H9 (cell line): ENCODE data around the gene SREK1IP1. TPM values are rescaled to one million over a fixed set of nuclear protein-coding genes. Genes with fewer than 3 reads are reported as not detected.

Source experiments
- DNase-seq: peaks from one replicate; pipeline ENCODE4 v3.0.0-alpha.2; 2017
- H2AFZ ChIP-seq: one replicate; pipeline ENCODE4 v1.6.1; 2013; ENCODE audit warnings: mild to moderate bottlenecking, low read length, control low read depth, moderate library complexity
- H2AK5ac ChIP-seq: 2 replicates; pipeline ENCODE4 v1.6.1; 2013; ENCODE audit warnings: low read length, control low read depth, mixed read lengths; ENCODE audit not compliant: insufficient read length
- H2BK120ac ChIP-seq: one replicate; pipeline ENCODE4 v1.6.1; 2013; ENCODE audit warnings: low read depth, mild to moderate bottlenecking, low read length, control low read depth, inconsistent platforms; ENCODE audit not compliant: poor library complexity, severe bottlenecking
- H2BK12ac ChIP-seq: 2 replicates; pipeline ENCODE4 v1.6.1; 2013; ENCODE audit warnings: low read length, control low read depth, mixed read lengths, low read depth; ENCODE audit not compliant: insufficient read length
- H2BK15ac ChIP-seq: 2 replicates; pipeline ENCODE4 v1.6.1; 2013; ENCODE audit warnings: low read depth, low read length, control low read depth
- H2BK20ac ChIP-seq: one replicate; pipeline ENCODE4 v1.6.1; 2013; ENCODE audit warnings: low read depth, mild to moderate bottlenecking, low read length, control low read depth, inconsistent platforms; ENCODE audit not compliant: poor library complexity, severe bottlenecking
- H2BK5ac ChIP-seq: 2 replicates; pipeline ENCODE4 v1.6.1; 2013; ENCODE audit warnings: low read length, control low read depth, mixed read lengths; ENCODE audit not compliant: insufficient read length
- H3K14ac ChIP-seq: 2 replicates; pipeline ENCODE4 v1.6.1; 2013; ENCODE audit warnings: low read length, control low read depth; ENCODE audit not compliant: insufficient read depth
- H3K18ac ChIP-seq: 2 replicates; pipeline ENCODE4 v1.6.1; 2013; ENCODE audit warnings: low read depth, mild to moderate bottlenecking, mixed read lengths, low read length, control low read depth; ENCODE audit not compliant: insufficient read length
- H3K23ac ChIP-seq: 2 replicates; pipeline ENCODE4 v1.6.1; 2013; ENCODE audit warnings: low read length, control low read depth, mixed read lengths, low read depth; ENCODE audit not compliant: insufficient read length
- H3K23me2 ChIP-seq: 2 replicates; pipeline ENCODE4 v1.6.1; 2013; ENCODE audit warnings: low read depth, mild to moderate bottlenecking, mixed read lengths, low read length, control low read depth; ENCODE audit not compliant: insufficient read length, poor library complexity, severe bottlenecking
- H3K27ac ChIP-seq: 2 replicates; pipeline ENCODE4 v1.5.1; 2013; ENCODE audit warnings: low read length, control low read depth, mixed read lengths, low read depth; ENCODE audit not compliant: insufficient read length
- H3K27me3 ChIP-seq: 2 replicates; pipeline ENCODE4 v1.6.1; 2013; ENCODE audit warnings: low read length, control low read depth, inconsistent platforms; ENCODE audit not compliant: insufficient read depth
- H3K4ac ChIP-seq: 2 replicates; pipeline ENCODE4 v1.6.1; 2013; ENCODE audit warnings: low read depth, mild to moderate bottlenecking, control low read depth, inconsistent platforms, low read length, moderate library complexity
- H3K4me1 ChIP-seq: 2 replicates; pipeline ENCODE4 v1.6.1; 2013; ENCODE audit warnings: low read length, control low read depth, inconsistent platforms; ENCODE audit not compliant: insufficient read depth
- H3K4me2 ChIP-seq: 2 replicates; pipeline ENCODE4 v1.6.1; 2013; ENCODE audit warnings: low read length, control low read depth, mixed read lengths; ENCODE audit not compliant: insufficient read length, insufficient read depth
- H3K56ac ChIP-seq: 2 replicates; pipeline ENCODE4 v1.6.1; 2013; ENCODE audit warnings: low read depth, mild to moderate bottlenecking, mixed read lengths, low read length, control low read depth; ENCODE audit not compliant: insufficient read length
- H3K79me1 ChIP-seq: 2 replicates; pipeline ENCODE4 v1.6.1; 2013; ENCODE audit warnings: low read depth, mild to moderate bottlenecking, moderate library complexity, low read length, control low read depth, inconsistent platforms; ENCODE audit not compliant: insufficient read depth, poor library complexity, severe bottlenecking
- H3K79me2 ChIP-seq: 2 replicates; pipeline ENCODE4 v1.6.1; 2013; ENCODE audit warnings: low read length, control low read depth, inconsistent platforms; ENCODE audit not compliant: insufficient read depth
- H3K9ac ChIP-seq: 2 replicates; pipeline ENCODE4 v1.6.1; 2013; ENCODE audit warnings: low read length, control low read depth, mixed read lengths; ENCODE audit not compliant: insufficient read length; ENCODE audit errors: extremely low read depth
- H3K9me3 ChIP-seq: one replicate; pipeline ENCODE4 v1.6.1; 2013; ENCODE audit warnings: low read depth, low read length, inconsistent platforms; ENCODE audit not compliant: control insufficient read depth
- H3T11ph ChIP-seq: one replicate; pipeline ENCODE4 v1.6.1; 2013; ENCODE audit warnings: mild to moderate bottlenecking, low read length, control low read depth, inconsistent platforms
- H4K20me1 ChIP-seq: one replicate; pipeline ENCODE4 v1.6.1; 2013; ENCODE audit not compliant: control insufficient read depth, insufficient read length, insufficient read depth
- H4K5ac ChIP-seq: 2 replicates; pipeline ENCODE4 v1.6.1; 2013; ENCODE audit warnings: low read depth, mild to moderate bottlenecking, mixed read lengths, low read length, control low read depth; ENCODE audit not compliant: insufficient read length
- H4K8ac ChIP-seq: replicated peaks from 2 replicates; pipeline ENCODE4 v1.6.1; 2013; ENCODE audit warnings: low read length, control low read depth, mixed read lengths, low read depth; ENCODE audit not compliant: insufficient read length
- H4K91ac ChIP-seq: 2 replicates; pipeline ENCODE4 v1.6.1; 2013; ENCODE audit warnings: low read depth, mild to moderate bottlenecking, moderate library complexity, mixed read lengths, low read length, control low read depth; ENCODE audit not compliant: insufficient read length
- H3K27ac Mint-ChIP-seq, 3 experiments: 2 replicates in 2 of 3; 3 replicates in 1 of 3; pipeline ENCODE4 v1.8.0; 2020 to 2021; ENCODE audit warnings: mixed read lengths in 3 of 3, mild to moderate bottlenecking in 1 of 3, moderate library complexity in 1 of 3
- H3K27me3 Mint-ChIP-seq: 2 replicates; pipeline ENCODE4 v1.8.0; 2021; ENCODE audit warnings: low read depth, mild to moderate bottlenecking, moderate library complexity, mixed read lengths
- H3K36me3 Mint-ChIP-seq, 3 experiments: 2 replicates in 2 of 3; 3 replicates in 1 of 3; pipeline ENCODE4 v1.8.0; 2020 to 2021; ENCODE audit warnings: low read depth in 3 of 3, mixed read lengths in 3 of 3; ENCODE audit not compliant: insufficient read depth in 1 of 3
- H3K4me1 Mint-ChIP-seq, 2 experiments: 2 replicates each; pipeline ENCODE4 v1.8.0; 2020; ENCODE audit warnings: mixed read lengths in 2 of 2
- H3K4me3 Mint-ChIP-seq, 2 experiments: 2 replicates in 1 of 2; 3 replicates in 1 of 2; pipeline ENCODE4 v1.8.0; 2020 to 2021; ENCODE audit warnings: mild to moderate bottlenecking in 2 of 2, mixed read lengths in 2 of 2, moderate library complexity in 1 of 2
- H3K9me3 Mint-ChIP-seq, 2 experiments: 2 replicates in 1 of 2; 3 replicates in 1 of 2; pipeline ENCODE4 v1.8.0; 2020; ENCODE audit warnings: mild to moderate bottlenecking in 2 of 2, mixed read lengths in 2 of 2, moderate library complexity in 1 of 2
- WGBS: extraction: QIAGEN DNeasy Blood & Tissue Kit; methylation state at CpG from one replicate; pipeline ENCODE4 v1.1.7; 2013; ENCODE audit warnings: missing lambda C conversion rate, low lambda C conversion rate, mixed read lengths; ENCODE audit not compliant: insufficient read length; ENCODE audit errors: extremely low coverage; 5-methylcytosine and 5-hydroxymethylcytosine counted together
- total RNA-seq: library from RNA; stranded (reverse); gene quantifications from 2 replicates; pipeline ENCODE4 v1.2.1, GENCODE V29; 2021
- TF ChIP-seq, protein P1 (sequence below): fragments of 200-600 bp; sonication (generic); conservative IDR thresholded peaks from 3 replicates; pipeline ENCODE4 v1.8.0; 2021; ENCODE audit warnings: antibody characterized with exemption, mild to moderate bottlenecking

SREK1IP1 gene
- total RNA-seq, 1 experiment from 2014 or later, result 28.6 TPM

DNA sequence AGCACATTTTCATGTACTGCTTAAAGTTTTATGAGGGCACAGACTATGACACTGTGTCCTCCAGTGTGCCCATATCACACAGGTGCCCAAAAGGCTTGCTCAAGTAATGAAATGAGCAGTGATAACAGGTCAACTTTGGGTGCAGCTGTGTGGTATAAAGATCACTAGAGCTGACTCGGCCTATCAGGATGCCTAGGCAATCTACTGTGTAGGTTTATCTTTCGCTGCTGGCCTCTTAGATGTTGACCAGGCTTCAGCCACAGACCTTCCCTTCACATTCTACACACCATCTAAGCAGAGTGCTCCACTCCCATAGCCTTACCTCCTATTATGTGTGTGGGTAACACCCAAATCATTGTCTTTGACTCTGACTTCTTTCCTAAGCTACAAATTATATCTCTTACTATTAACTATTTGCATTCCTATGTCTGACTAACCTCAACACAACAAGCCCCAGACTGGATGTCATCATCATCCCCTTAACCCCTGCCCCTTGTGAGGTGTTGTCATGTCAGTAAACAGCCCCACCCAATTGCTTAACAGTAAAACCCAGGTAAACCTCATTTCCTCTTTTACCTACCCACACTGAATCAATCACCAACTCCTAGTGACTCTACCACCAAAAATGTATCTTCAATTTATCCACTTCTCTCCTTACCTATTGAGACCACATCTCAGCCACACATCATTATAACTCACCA is 2.5 kb downstream of the SREK1IP1 start:
- no peaks in the 10 kb centered on the region; a peak in 1 of 5 replicates for H3K9me3 Mint-ChIP-seq
- Histone ChIP-seq H4K5ac (no peak overlapping the region), H3K23me2 (peaks cover 4% of the 10 kb centered on the region), H3K23ac (no peak overlapping the region), H4K20me1 (no peaks in the 10 kb centered on the region), H3K4me1 (no peaks in the 10 kb centered on the region), H3K27me3 (no peaks in the 10 kb centered on the region), H3K4ac (no peak overlapping the region), H3K79me1 (peaks cover 10% of the 10 kb centered on the region), H2AK5ac (no peak overlapping the region), H3K79me2 (peaks cover 22% of the 10 kb centered on the region; the same call in 1 of the 2 replicates), H3K9me3 (no peaks in the 10 kb centered on the region), H2BK15ac (no peak overlapping the region), H3T11ph (no peak overlapping the region), H3K27ac (no peak overlapping the region), H4K91ac (no peak overlapping the region), H3K18ac (no peak overlapping the region), H2BK20ac (no peak overlapping the region), H2BK5ac (no peak overlapping the region), H3K14ac (no peak overlapping the region), H4K8ac (no peak overlapping the region), H2AFZ (no peak overlapping the region), H3K4me2 (no peak overlapping the region), H2BK12ac (no peak overlapping the region), H3K56ac (no peak overlapping the region), H3K9ac (no peak overlapping the region), H2BK120ac (no peak overlapping the region)
- peaks cover 7 to 32% (median 26%) of the 10 kb centered on the region in 3 experiments; a peak in 5 of 7 replicates for H3K36me3 Mint-ChIP-seq
- WGBS, result no CpG with 5 or more reads among the region's 2 CpGs
- no peaks in the 10 kb centered on the region for H3K27me3 Mint-ChIP-seq
- DNase-seq, result no peak
- H3K4me3 Mint-ChIP-seq, result peak overlapping the region in 1 of 2 experiments; percentile 17; a peak in 2 of 5 replicates
- peak overlapping the region in 1 of 3 experiments; percentile 42; a peak in 3 of 7 replicates for H3K27ac Mint-ChIP-seq
- H3K4me1 Mint-ChIP-seq, result peaks cover 26 to 32% of the 10 kb centered on the region in 2 experiments
- TF ChIP-seq, protein P1, sequence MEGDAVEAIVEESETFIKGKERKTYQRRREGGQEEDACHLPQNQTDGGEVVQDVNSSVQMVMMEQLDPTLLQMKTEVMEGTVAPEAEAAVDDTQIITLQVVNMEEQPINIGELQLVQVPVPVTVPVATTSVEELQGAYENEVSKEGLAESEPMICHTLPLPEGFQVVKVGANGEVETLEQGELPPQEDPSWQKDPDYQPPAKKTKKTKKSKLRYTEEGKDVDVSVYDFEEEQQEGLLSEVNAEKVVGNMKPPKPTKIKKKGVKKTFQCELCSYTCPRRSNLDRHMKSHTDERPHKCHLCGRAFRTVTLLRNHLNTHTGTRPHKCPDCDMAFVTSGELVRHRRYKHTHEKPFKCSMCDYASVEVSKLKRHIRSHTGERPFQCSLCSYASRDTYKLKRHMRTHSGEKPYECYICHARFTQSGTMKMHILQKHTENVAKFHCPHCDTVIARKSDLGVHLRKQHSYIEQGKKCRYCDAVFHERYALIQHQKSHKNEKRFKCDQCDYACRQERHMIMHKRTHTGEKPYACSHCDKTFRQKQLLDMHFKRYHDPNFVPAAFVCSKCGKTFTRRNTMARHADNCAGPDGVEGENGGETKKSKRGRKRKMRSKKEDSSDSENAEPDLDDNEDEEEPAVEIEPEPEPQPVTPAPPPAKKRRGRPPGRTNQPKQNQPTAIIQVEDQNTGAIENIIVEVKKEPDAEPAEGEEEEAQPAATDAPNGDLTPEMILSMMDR, result no peak
